Stimulated activated CD4-positive, alpha-beta T cell treated with anti-CD3 and anti-CD28 coated beads, Interleukin-15, amount 100 ng/mL, for 1 hour (primary cell): ENCODE measurements around the gene LILRB3.
A peak's percentile ranks its signal among the peaks of the same experiment; 100 is the strongest.
"Not testable (repeated sequence)": the region's sequence is repeated elsewhere in the genome, so short reads cannot be mapped to it uniquely, and the experiment has no call there.

ENCODE experiments used
- DNase-seq, 2 donors: peaks; one replicate each; pipeline ENCODE4 v3.0.0-alpha.2; 2020; ENCODE audit warnings: low read depth in 1 of 2, low spot score in 1 of 2

LILRB3 gene

DNA sequence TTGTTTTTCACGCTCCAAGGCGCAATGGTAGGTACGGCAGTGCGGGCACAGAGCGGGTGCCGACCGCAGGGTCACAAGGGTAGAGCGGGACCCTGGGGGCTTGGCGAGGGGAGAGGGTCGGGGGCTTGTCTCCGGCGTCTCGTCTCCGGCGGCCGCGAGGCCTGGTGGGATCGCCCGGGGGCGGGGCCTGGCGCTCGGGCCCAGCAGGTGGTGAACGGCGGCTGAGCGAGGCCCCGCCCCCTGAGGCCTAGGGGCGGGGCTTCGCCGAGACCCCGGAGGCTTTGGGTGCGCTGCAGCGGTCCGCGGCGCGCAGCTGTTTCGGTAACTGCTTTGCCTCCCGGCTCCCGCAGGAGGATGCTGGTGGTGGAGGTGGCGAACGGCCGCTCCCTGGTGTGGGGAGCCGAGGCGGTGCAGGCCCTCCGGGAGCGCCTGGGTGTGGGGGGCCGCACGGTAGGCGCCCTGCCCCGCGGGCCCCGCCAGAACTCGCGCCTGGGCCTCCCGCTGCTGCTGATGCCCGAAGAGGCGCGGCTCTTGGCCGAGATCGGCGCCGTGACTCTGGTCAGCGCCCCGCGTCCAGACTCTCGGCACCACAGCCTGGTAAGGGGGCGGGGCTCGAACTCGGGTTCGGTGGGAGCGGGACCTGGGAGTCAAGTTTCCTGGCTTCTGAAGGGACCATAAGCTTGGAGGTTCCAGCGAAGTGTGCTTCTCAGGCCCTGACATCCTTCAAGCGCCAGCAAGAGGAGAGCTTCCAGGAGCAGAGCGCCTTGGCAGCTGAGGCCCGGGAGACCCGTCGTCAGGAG lies 31.6 kb downstream of the LILRB3 start, which contains the start of gene TSEN34:
Gene TSEN34 (plus strand): TSS at position 298 of the 800 bp plus-strand sequence. CDS start 57 bp downstream, at position 355.
- DNase-seq = peak; percentile 81 to 85

- peak; percentile 99 to 100 for DNase-seq
These were observed 32.2 kb downstream of the LILRB3 start for GRCh38 chr19:54190503-54191010.

DNA sequence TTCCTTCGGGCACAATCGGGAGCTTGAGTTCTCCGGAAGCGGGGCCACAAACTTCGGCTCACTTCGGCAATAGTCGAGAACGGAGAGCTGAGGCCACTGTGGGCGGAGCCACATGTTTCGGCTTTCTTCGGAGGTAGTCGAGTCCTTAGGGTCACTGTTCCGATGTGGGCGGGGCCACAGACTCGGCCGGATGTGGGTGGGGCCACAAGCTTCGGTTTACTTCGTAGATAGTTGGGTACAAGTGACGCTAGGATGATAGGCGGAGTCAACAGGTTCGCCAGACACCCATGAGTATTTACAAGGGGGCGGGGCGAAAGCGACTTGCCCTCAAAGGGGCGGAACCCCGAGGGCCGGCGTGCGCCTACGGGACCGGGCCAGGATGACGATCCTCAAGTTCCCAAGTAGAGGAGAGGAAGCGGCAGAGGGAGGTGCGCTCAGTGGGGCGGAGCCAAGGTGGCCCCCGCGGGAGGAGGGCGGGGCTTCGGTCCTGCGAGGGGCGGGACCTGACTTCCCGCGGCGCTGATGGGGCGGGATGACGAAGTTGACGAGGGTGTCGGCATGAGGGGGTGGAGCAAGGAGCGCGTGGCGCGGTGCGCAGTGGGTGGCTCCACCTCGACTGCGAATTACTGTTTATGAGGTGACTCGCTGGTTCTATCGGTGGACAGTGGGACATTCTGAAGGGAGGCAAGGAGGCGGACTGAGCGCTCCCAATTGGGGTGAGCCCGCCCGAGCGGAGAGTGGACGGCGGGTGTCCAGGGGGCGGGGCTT lies 32.9 kb downstream of the LILRB3 start:
- peak; percentile 100 for DNase-seq

- DNase-seq = no peak
These were observed 33.6 kb downstream of the LILRB3 start, which contains the start of gene MBOAT7 for GRCh38 chr19:54189145-54189734. Gene MBOAT7, minus strand, starts transcription at chr19:54189580. Its CDS starts 1,072 bp downstream, at chr19:54188508.

DNA sequence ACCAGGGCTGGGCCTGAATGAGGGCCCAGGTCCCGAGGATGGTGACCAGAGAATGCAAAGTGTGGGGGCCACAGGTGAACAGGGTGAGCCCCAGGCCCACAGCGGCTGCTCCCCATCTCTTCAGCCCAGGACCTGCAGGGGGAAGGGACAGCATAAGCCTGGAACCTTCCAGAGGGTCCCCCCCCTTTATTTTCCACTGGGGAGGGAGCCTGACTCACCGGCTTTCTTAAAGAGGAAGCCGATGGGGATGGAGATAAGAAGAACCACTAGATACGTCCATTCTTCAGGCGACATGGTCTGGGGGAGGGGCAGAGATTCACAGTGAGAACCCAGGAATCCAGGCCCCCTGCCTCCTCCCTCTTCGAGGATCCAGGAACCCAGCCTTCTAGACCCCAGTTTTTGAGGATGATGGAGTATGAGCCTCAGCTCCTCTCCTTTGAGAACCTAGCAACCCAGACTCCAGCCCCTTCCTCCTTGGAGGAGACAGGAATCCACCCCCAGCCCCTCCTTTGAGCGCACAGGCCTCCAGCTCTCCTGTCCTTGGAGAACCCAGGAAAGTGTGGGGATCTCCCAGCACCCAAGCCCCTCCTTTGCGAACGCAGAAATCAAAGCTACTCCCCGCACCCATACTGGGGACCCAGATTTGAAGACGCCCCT lies 34.5 kb downstream of the LILRB3 start:
- DNase-seq = peak in 1 of 2 donors; percentile 43

GRCh38 chr19:54186934-54187381 lies 35.8 kb downstream of the LILRB3 start:
- no peak for DNase-seq

GRCh38 chr19:54186351-54186750 lies 36.5 kb downstream of the LILRB3 start:
- DNase-seq = no peak

GRCh38 chr19:54183431-54183830 lies 39.4 kb downstream of the LILRB3 start:
- no peak for DNase-seq

DNA sequence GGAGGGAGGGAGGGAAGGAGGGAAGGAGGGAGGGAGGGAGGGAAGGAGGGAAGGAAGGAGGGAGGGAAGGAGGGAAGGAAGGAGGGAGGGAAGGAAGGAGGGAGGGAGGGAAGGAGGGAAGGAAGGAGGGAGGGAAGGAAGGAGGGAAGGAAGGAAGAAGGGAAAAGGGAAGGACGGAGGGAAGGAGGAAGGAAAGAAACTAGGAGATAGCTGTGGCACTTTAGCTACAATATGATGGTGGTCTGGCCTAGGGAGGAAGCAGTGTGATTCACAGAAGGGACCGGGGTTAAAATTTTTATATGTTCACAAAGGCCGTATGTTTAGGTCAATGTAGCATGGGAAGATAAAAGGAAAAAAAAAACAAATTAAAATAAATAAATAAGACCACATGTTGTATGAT lies 40.9 kb downstream of the LILRB3 start:
- DNase-seq = not testable (repeated sequence)

- no peak for DNase-seq
These were observed 42.1 kb downstream of the LILRB3 start for GRCh38 chr19:54180691-54181091.

DNA sequence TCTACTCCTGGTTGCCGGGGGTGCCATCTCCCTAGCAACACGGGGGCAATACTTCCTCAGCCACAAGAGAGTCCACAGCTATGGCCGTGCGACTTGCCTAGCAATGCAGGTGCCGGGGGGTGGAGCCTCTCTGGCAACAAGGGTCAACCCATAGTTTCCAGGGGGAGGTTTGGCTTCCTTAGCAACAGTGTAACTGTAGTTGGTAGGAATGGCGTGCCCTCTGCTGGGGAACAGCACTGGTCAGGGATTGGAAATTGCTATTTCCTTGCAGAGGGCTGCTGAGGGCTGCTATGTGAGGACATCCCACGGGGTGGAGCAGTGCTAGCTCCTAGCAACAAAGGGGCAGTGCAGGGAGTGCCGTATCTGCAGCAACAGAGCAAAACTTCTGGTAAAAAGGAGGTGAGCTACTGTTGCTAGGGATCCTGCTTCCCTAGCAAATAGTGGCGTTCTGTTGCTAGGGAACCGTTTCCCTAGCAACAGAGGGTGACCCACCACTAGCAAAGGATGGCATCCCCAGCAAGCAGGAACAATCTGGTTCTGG lies 42.8 kb downstream of the LILRB3 start:
- DNase-seq = no peak

DNA sequence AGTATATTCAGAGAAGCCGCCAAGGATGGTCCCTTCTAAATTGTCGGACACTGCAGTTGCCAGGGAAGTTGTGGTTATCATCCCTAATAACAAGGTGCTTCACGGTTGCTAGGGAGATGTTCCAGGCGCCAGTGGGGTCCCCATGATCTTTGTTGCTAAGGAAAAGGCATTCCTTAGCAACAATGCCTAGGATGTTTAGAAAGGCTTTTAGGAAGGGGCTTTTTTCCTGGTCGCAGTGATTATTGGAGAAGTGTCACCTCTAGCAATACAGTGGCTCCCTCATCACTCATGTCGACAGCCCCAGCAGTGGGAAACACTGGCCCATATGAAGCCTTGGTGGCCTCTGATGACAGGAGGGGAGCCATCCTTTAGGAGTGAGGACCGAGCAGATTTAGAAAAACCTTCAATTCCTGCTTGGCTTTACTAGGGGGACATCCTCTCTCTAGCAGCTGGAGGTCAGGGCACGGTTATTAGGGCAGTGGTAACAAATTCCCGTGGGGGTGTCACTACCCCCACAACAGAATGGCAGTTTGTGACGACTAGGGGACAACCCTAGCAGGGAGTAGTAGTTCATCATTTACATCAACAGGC lies 43.5 kb downstream of the LILRB3 start:
- DNase-seq = no peak

DNA sequence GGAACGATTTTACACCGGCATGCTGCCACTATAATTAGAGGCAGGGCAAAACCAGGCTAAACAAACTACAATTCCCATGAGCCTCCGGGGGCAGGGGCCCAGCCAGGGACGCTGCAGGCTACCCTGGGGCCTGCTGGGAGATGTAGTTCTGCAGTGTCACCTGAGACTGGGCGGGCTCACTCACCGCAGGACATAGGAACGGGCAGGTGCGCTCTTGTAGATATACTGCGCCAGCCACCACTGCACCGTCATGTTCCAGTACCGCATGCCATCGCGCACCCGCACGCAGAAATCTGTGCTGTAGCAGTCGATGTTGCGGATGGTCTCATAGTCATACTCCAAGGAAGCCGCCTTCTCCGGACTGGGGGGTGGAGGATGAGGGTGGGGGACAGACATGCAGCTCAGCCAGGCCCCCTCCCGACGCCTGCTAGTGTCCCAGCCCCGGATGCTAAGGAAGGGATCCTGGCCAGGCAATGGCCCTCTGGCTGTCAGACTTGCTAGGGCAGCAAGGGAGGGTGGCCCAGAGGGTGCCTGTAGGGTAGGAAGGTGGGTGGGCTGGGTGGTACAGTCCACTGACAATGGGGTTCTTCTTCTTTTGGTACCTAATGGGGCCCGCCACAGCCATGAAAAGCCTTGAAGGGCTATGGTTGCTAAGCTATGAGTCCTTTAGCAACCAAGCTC lies 44.1 kb downstream of the LILRB3 start:
- DNase-seq = no peak

DNA sequence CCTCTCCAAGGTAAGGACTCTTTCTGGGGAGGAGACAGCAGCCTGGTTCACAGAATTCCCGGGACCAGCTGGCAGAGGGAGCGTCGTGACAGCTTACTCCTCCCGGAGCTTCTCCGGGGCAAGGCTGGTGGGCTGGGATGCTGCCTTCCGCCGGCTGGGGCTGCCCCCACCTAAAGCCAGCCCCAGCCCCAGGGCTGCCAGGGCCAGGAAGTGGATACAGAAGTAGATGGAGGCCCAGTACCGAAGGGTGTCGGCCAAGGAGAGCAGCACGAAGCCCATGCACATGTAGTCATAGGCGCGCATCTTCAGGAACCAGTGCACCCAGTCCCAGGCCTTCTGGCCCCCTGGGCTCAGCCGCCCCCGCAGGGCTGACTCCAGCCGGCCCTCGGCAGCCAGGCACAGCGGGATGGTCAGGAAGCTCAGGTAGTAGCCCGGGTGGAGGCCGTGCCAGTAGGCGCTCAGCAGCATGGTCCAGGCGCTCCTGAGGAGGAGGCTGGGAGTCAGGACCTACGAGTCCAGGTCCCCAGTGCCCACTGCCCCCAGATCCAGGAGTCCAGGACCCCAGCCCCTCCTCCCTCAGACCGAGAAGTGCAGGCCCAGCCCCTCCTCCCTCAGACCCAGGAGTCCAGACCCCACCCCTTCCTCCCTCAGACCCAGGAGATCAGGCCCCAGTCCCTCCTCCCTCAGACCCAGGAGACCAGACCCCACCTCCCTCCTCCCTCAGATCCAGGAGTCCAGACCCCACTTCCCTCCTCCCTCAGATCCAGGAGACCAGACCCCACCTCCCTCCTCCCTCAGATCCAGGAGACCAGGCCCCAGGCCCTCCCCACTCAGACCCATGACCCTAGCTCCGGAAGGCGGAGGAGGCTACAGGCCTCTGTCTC lies 48.6 kb downstream of the LILRB3 start:
- no peak for DNase-seq

- DNase-seq = no peak
These were observed 49.5 kb downstream of the LILRB3 start for GRCh38 chr19:54173359-54173699.

GRCh38 chr19:54172471-54173358 lies 50.1 kb downstream of the LILRB3 start, which contains the start of gene TMC4:
Gene TMC4, minus strand, starts transcription at chr19:54173160. Its CDS starts 43 bp downstream, at chr19:54173117.
- no peak for DNase-seq

DNA sequence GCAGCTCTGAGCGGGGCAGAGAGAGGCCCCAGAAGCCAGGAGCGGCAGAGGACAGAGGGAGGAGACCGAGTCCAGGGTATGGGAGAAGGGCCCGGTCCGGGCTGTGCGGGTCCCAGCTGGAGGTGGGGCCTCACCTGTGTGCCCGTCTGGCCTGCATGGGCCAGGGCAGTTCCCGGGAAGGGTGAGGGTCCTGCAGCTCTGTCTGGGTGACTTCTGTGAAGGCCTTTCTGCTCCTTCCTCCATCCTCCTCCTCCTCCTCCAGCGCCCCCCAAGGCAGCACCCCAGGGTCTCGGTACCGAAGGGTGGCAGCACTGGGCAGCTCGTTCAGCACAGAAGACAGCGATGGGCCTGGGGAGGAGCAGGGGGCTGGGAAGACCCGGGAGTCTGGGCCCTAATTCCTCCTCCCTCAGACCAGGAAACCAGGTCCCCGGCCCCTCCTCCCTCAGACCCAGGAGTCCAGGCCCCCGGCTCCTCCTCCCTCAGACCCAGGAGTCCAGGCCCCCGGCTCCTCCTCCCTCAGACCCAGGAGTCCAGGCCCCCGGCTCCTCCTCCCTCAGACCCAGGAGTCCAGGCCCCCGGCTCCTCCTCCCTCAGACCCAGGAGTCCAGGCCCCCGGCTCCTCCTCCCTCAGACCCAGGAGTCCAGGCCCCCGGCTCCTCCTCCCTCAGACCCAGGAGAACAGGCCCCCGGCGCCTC lies 50.9 kb downstream of the LILRB3 start:
- DNase-seq = not testable (repeated sequence)
